ENCODE results near the gene NCAM2.

Gene NCAM2

GRCh38 chr21:21051109-21052055, 53.2 kb downstream of the NCAM2 start:
- TF ChIP-seq GATA2 (IDR thresholded peaks at IDR 0.05; ENCODE audit: low read depth, low read length) = no peak
- no peak for TF ChIP-seq GATA3 (IDR thresholded peaks at IDR 0.05; ENCODE audit: low read depth, low read length)

GRCh38 chr21:21052672-21053071, 54.5 kb downstream of the NCAM2 start:
- no peak for TF ChIP-seq GATA3 (IDR thresholded peaks at IDR 0.05; ENCODE audit: low read depth, low read length)
- TF ChIP-seq GATA2 (IDR thresholded peaks at IDR 0.05; ENCODE audit: low read depth, low read length) = no peak

- TF ChIP-seq GATA2 (IDR thresholded peaks at IDR 0.05; ENCODE audit: low read depth, low read length) (no peak), GATA3 (IDR thresholded peaks at IDR 0.05; ENCODE audit: low read depth, low read length) (no peak)
Measured at GRCh38 chr21:21057349-21058062, 59.3 kb downstream of the NCAM2 start.

GRCh38 chr21:21063828-21064227, 65.6 kb downstream of the NCAM2 start:
- no peak for TF ChIP-seq GATA2 (IDR thresholded peaks at IDR 0.05; ENCODE audit: low read depth, low read length)
- TF ChIP-seq GATA3 (IDR thresholded peaks at IDR 0.05; ENCODE audit: low read depth, low read length) = no peak

GRCh38 chr21:21064353-21064752, 66.1 kb downstream of the NCAM2 start:
- no peak for TF ChIP-seq GATA2 (IDR thresholded peaks at IDR 0.05; ENCODE audit: low read depth, low read length)
- no peak for TF ChIP-seq GATA3 (IDR thresholded peaks at IDR 0.05; ENCODE audit: low read depth, low read length)

GRCh38 chr21:21067375-21067774, 69.2 kb downstream of the NCAM2 start:
- TF ChIP-seq GATA3 (IDR thresholded peaks at IDR 0.05; ENCODE audit: low read depth, low read length) (no peak), GATA2 (IDR thresholded peaks at IDR 0.05; ENCODE audit: low read depth, low read length) (no peak)

GRCh38 chr21:21074305-21074704, 76.1 kb downstream of the NCAM2 start:
- TF ChIP-seq GATA3 (IDR thresholded peaks at IDR 0.05; ENCODE audit: low read depth, low read length) (no peak), GATA2 (IDR thresholded peaks at IDR 0.05; ENCODE audit: low read depth, low read length) (no peak)

- no peak for TF ChIP-seq GATA2 (IDR thresholded peaks at IDR 0.05; ENCODE audit: low read depth, low read length)
- TF ChIP-seq GATA3 (IDR thresholded peaks at IDR 0.05; ENCODE audit: low read depth, low read length) = no peak
Measured at GRCh38 chr21:21076051-21076450, 77.8 kb downstream of the NCAM2 start.

- TF ChIP-seq GATA3 (IDR thresholded peaks at IDR 0.05; ENCODE audit: low read depth, low read length) = no peak
- no peak for TF ChIP-seq GATA2 (IDR thresholded peaks at IDR 0.05; ENCODE audit: low read depth, low read length)
Measured at GRCh38 chr21:21076491-21076890, 78.3 kb downstream of the NCAM2 start.

- TF ChIP-seq GATA2 (IDR thresholded peaks at IDR 0.05; ENCODE audit: low read depth, low read length) = no peak
- no peak for TF ChIP-seq GATA3 (IDR thresholded peaks at IDR 0.05; ENCODE audit: low read depth, low read length)
Measured at GRCh38 chr21:21079646-21080045, 81.4 kb downstream of the NCAM2 start.

- TF ChIP-seq GATA2 (IDR thresholded peaks at IDR 0.05; ENCODE audit: low read depth, low read length) = no peak
- no peak for TF ChIP-seq GATA3 (IDR thresholded peaks at IDR 0.05; ENCODE audit: low read depth, low read length)
Measured at GRCh38 chr21:21084179-21084578, 86.0 kb downstream of the NCAM2 start.

GRCh38 chr21:21085206-21085605, 87.0 kb downstream of the NCAM2 start:
- TF ChIP-seq GATA3 (IDR thresholded peaks at IDR 0.05; ENCODE audit: low read depth, low read length) (no peak), GATA2 (IDR thresholded peaks at IDR 0.05; ENCODE audit: low read depth, low read length) (no peak)

GRCh38 chr21:21096956-21097355, 98.7 kb downstream of the NCAM2 start:
- TF ChIP-seq GATA3 (IDR thresholded peaks at IDR 0.05; ENCODE audit: low read depth, low read length) = no peak
- TF ChIP-seq GATA2 (IDR thresholded peaks at IDR 0.05; ENCODE audit: low read depth, low read length) = no peak

- TF ChIP-seq GATA3 (IDR thresholded peaks at IDR 0.05; ENCODE audit: low read depth, low read length) (no peak), GATA2 (IDR thresholded peaks at IDR 0.05; ENCODE audit: low read depth, low read length) (no peak)
Measured at GRCh38 chr21:21097466-21097865, 99.3 kb downstream of the NCAM2 start.

- no peak for TF ChIP-seq GATA3 (IDR thresholded peaks at IDR 0.05; ENCODE audit: low read depth, low read length)
Measured at GRCh38 chr21:21101911-21102310, 103.7 kb downstream of the NCAM2 start.

Measured in SH-SY5Y (cell line).